Sigmoid colon (tissue), 7 donors: ENCODE measurements around the gene SH2D5. TPM values are rescaled to one million over a fixed set of nuclear protein-coding genes. Genes with fewer than 3 reads are reported as not detected.

Experiments
- DNase-seq: peaks from one replicate; pipeline ENCODE4 v3.0.0-alpha.2; 2019
- H3K27ac ChIP-seq, 4 donors: fragments of 200-600 bp; sonication (generic); one replicate each; pipeline ENCODE4 v1.5.1; 2016 to 2019; ENCODE audit warnings: mild to moderate bottlenecking in 1 of 4
- H3K27me3 ChIP-seq, 3 donors: fragments of 200-600 bp; sonication (generic); one replicate each; pipeline ENCODE4 v1.5.1; 2019; ENCODE audit warnings: mild to moderate bottlenecking in 1 of 3
- H3K36me3 ChIP-seq, 4 donors: fragments of 200-600 bp; sonication (generic); one replicate each; pipeline ENCODE4 v1.5.1; 2016 to 2019
- H3K4me1 ChIP-seq, 4 donors: fragments of 200-600 bp; sonication (generic); one replicate each; pipeline ENCODE4 v1.5.1; 2017 to 2019
- H3K4me3 ChIP-seq, 4 donors: fragments of 200-600 bp; sonication (generic); one replicate each; pipeline ENCODE4 v1.5.1; 2017 to 2019; ENCODE audit warnings: mild to moderate bottlenecking in 2 of 4, moderate library complexity in 1 of 4
- H3K9me3 ChIP-seq, 4 donors: fragments of 200-600 bp in 3 of 4; sonication (generic) in 3 of 4; one replicate each; pipeline versions ENCODE4 v1.5.1 to v1.6.1; 2013 to 2019
- CTCF ChIP-seq, 4 experiments: fragments of 450-650 bp in 3 of 4; fragments of 200-600 bp in 1 of 4; IDR thresholded peaks; one replicate each; pipeline ENCODE4 v1.5.1; 2016 to 2019; ENCODE audit warnings: antibody characterized with exemption in 4 of 4, mild to moderate bottlenecking in 3 of 4, moderate library complexity in 2 of 4
- EP300 ChIP-seq, 4 donors: sonication (generic); formaldehyde crosslinking; IDR thresholded peaks; one replicate each; pipeline ENCODE4 v1.6.1; 2017; ENCODE audit warnings: antibody characterized with exemption in 4 of 4
- POLR2A ChIP-seq, 2 donors: fragments of 450-650 bp; IDR thresholded peaks; one replicate each; pipeline ENCODE4 v1.6.1; 2016; ENCODE audit warnings: antibody characterized with exemption in 2 of 2, mild to moderate bottlenecking in 2 of 2, moderate library complexity in 2 of 2
- POLR2AphosphoS5 ChIP-seq, 4 donors: sonication (generic); formaldehyde crosslinking; IDR thresholded peaks; one replicate each; pipeline ENCODE4 v1.6.1; 2017; ENCODE audit warnings: antibody characterized with exemption in 4 of 4
- WGBS, 2 donors: extraction: QIAGEN DNeasy Blood & Tissue Kit; methylation state at CpG; one replicate each; pipeline ENCODE4 v1.1.7; 2013; 5-methylcytosine and 5-hydroxymethylcytosine counted together
- intact Hi-C: fragments of 100-400 bp; cut with DNase I; formaldehyde crosslinking; loops from one replicate; pipeline ENCODE4 v1.15.1; 2023
- polyA plus RNA-seq, 3 donors: library from polyadenylated mRNA; stranded (reverse); fragments of 200-250 nt; gene quantifications; one replicate each; pipeline ENCODE4 v1.2.3, GENCODE V29; 2013
- total RNA-seq, 4 donors: library from RNA; depleted of rRNA; stranded (reverse); fragments of >200 nt; gene quantifications; one replicate each; pipeline ENCODE4 v1.1.0, GENCODE V29; 2016
- donor health status: healthy with polysubstance abuse.
- donor health status: Bipolar disorder and iron deficiency.
- donor health status: healthy.

Gene SH2D5
- total and polyA plus RNA-seq, 7 donors, result under 0.01 to 0.55 (median 0.14) TPM; not detected in 2

- H3K4me3 ChIP-seq, result peak overlapping the region; percentile 34 to 58 (median 56)
- H3K27me3 ChIP-seq, result peaks cover 8 to 27% (median 10%) of the 10 kb centered on the region in 3 donors
- no peak for TF ChIP-seq CTCF (IDR thresholded peaks at IDR 0.05)
- no peak for TF ChIP-seq EP300 (IDR thresholded peaks at IDR 0.05)
- TF ChIP-seq POLR2A (IDR thresholded peaks at IDR 0.05), result no peak
- TF ChIP-seq POLR2AphosphoS5 (IDR thresholded peaks at IDR 0.05), result peak in 1 of 4 donors; percentile 50
- intact Hi-C loops, result no loop called here
- WGBS, 2 donors, result 0 to 1% methylated on average over 55 of the region's 55 CpGs
- peak overlapping the region in 3 of 4 donors; percentile 44 to 80 (median 70) for H3K27ac ChIP-seq
- H3K4me1 ChIP-seq, result peaks cover 0 to 25% (median 23%) of the 10 kb centered on the region in 4 donors
- no peak for DNase-seq
- no peaks in the 10 kb centered on the region for H3K36me3 ChIP-seq
- no peaks in the 10 kb centered on the region for H3K9me3 ChIP-seq
Observed at GRCh38 chr1:20732071-20732587, 374 bp downstream of the SH2D5 start.

- Histone ChIP-seq H3K9me3 (no peaks in the 10 kb centered on the region), H3K4me1 (peaks cover 0 to 25% (median 23%) of the 10 kb centered on the region in 4 donors), H3K36me3 (no peaks in the 10 kb centered on the region), H3K27ac (peak overlapping the region in 1 of 4 donors; percentile 70), H3K4me3 (peak overlapping the region; percentile 34 to 58 (median 56)), H3K27me3 (peaks cover 8 to 27% (median 10%) of the 10 kb centered on the region in 3 donors)
- DNase-seq, result no peak
- TF ChIP-seq POLR2AphosphoS5 (IDR thresholded peaks at IDR 0.05), result no peak
- no peak for TF ChIP-seq CTCF (IDR thresholded peaks at IDR 0.05)
- TF ChIP-seq EP300 (IDR thresholded peaks at IDR 0.05), result no peak
- no peak for TF ChIP-seq POLR2A (IDR thresholded peaks at IDR 0.05)
- intact Hi-C loops, result no loop called here
- 12 to 16% methylated on average over 62 of the region's 62 CpGs for WGBS, 2 donors
Observed at GRCh38 chr1:20731057-20731991, 1.2 kb downstream of the SH2D5 start.

- H3K4me1 ChIP-seq, result peaks cover 0 to 25% (median 23%) of the 10 kb centered on the region in 4 donors
- TF ChIP-seq POLR2AphosphoS5 (IDR thresholded peaks at IDR 0.05), result no peak
- TF ChIP-seq EP300 (IDR thresholded peaks at IDR 0.05), result no peak
- no peak for TF ChIP-seq POLR2A (IDR thresholded peaks at IDR 0.05)
- no peak for TF ChIP-seq CTCF (IDR thresholded peaks at IDR 0.05)
- DNase-seq, result no peak
- H3K27ac ChIP-seq, result no peak overlapping the region
- intact Hi-C loops, result no loop called here
- no peaks in the 10 kb centered on the region for H3K36me3 ChIP-seq
- no peak overlapping the region for H3K4me3 ChIP-seq
- peaks cover 8 to 27% (median 10%) of the 10 kb centered on the region in 3 donors for H3K27me3 ChIP-seq
- no peaks in the 10 kb centered on the region for H3K9me3 ChIP-seq
- 48 to 58% methylated on average over 4 of the region's 4 CpGs for WGBS, 2 donors
Observed at GRCh38 chr1:20730690-20731056, 1.8 kb downstream of the SH2D5 start.

- intact Hi-C loops, result no loop called here
- no peak for DNase-seq
Observed at GRCh38 chr1:20729990-20730689, 2.4 kb downstream of the SH2D5 start.

More at GRCh38 chr1:20729990-20730689, 2.4 kb downstream of the SH2D5 start:
- TF ChIP-seq POLR2A (IDR thresholded peaks at IDR 0.05), result no peak
- no peak for TF ChIP-seq CTCF (IDR thresholded peaks at IDR 0.05)
- no peak for TF ChIP-seq POLR2AphosphoS5 (IDR thresholded peaks at IDR 0.05)
- no peak for TF ChIP-seq EP300 (IDR thresholded peaks at IDR 0.05)
- WGBS, 2 donors, result 13 to 17% methylated on average over 19 of the region's 19 CpGs
- H3K4me1 ChIP-seq, result peaks cover 0 to 25% (median 23%) of the 10 kb centered on the region in 4 donors
- no peaks in the 10 kb centered on the region for H3K9me3 ChIP-seq
- H3K4me3 ChIP-seq, result no peak overlapping the region
- H3K36me3 ChIP-seq, result no peaks in the 10 kb centered on the region
- no peak overlapping the region for H3K27ac ChIP-seq
- H3K27me3 ChIP-seq, result peaks cover 8 to 27% (median 10%) of the 10 kb centered on the region in 3 donors
